ENCODE measurements around the gene SCUBE1.

SCUBE1 gene

GRCh38 chr22:43182726-43183125 lies 160.4 kb downstream of the SCUBE1 start:
- Histone ChIP-seq H3K4me2 (ENCODE audit: low read length) (no peak overlapping the region), H3K9ac (ENCODE audit: low read length) (no peak overlapping the region), H3K79me2 (ENCODE audit: insufficient read depth, low read length) (peaks cover 10% of the 10 kb centered on the region), H3K9me2 (ENCODE audit: low read depth, low read length) (no peaks in the 10 kb centered on the region), H2AFZ (ENCODE audit: low read length) (no peak overlapping the region), H3F3A (ENCODE audit: insufficient read depth, low read length) (no peaks in the 10 kb centered on the region), H3K36me3 (ENCODE audit: insufficient read depth, low read length) (peaks cover 65% of the 10 kb centered on the region), H3K9me3 (ENCODE audit: low read length) (no peaks in the 10 kb centered on the region), H4K20me1 (ENCODE audit: insufficient read depth, low read length) (no peaks in the 10 kb centered on the region), H3K27me3 (ENCODE audit: insufficient read depth, low read length) (no peaks in the 10 kb centered on the region), H3K4me1 (ENCODE audit: insufficient read depth, low read length, severe bottlenecking) (peaks cover 9% of the 10 kb centered on the region), H3K27ac (ENCODE audit: low read depth, low read length, poor library complexity, severe bottlenecking) (no peak overlapping the region), H3K4me3 (ENCODE audit: low read depth, low read length, poor library complexity, severe bottlenecking) (no peak overlapping the region)
- TF ChIP-seq CTCF (IDR thresholded peaks at IDR 0.05; ENCODE audit: low read length) (no peak), EZH2 (IDR thresholded peaks at IDR 0.05; ENCODE audit: borderline replicate concordance, low read length) (no peak)

DNA sequence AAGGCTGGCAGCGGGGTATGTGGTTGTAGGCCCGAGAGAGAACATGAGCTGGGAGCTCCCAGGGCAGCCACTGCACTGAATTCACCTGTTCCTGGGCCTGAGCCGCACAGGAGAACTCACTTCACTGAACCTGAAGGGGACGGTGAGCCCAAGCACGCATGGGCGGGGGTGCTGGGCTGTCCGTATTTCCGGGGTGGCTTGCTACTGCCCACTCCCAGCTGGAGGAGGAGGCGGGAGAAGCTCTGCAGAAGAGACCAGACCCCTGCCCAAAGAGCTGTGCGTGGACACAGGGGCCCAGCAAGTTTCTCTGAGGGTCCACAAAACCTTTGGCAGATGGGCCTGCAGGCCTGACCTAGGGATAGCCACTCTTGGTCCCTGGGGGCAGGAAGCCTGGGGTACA lies 161.1 kb downstream of the SCUBE1 start:
- Histone ChIP-seq H2AFZ (ENCODE audit: low read length) (no peak overlapping the region), H3F3A (ENCODE audit: insufficient read depth, low read length) (no peaks in the 10 kb centered on the region), H3K4me3 (ENCODE audit: low read depth, low read length, poor library complexity, severe bottlenecking) (no peak overlapping the region), H3K27me3 (ENCODE audit: insufficient read depth, low read length) (no peaks in the 10 kb centered on the region), H3K4me1 (ENCODE audit: insufficient read depth, low read length, severe bottlenecking) (peaks cover 8% of the 10 kb centered on the region), H3K36me3 (ENCODE audit: insufficient read depth, low read length) (peaks cover 70% of the 10 kb centered on the region), H3K79me2 (ENCODE audit: insufficient read depth, low read length) (peaks cover 10% of the 10 kb centered on the region), H3K9me2 (ENCODE audit: low read depth, low read length) (no peaks in the 10 kb centered on the region), H3K9ac (ENCODE audit: low read length) (no peak overlapping the region), H3K9me3 (ENCODE audit: low read length) (no peaks in the 10 kb centered on the region), H4K20me1 (ENCODE audit: insufficient read depth, low read length) (no peaks in the 10 kb centered on the region), H3K4me2 (ENCODE audit: low read length) (no peak overlapping the region), H3K27ac (ENCODE audit: low read depth, low read length, poor library complexity, severe bottlenecking) (no peak overlapping the region)
- TF ChIP-seq CTCF (IDR thresholded peaks at IDR 0.05; ENCODE audit: low read length) (no peak), EZH2 (IDR thresholded peaks at IDR 0.05; ENCODE audit: borderline replicate concordance, low read length) (no peak)

- Histone ChIP-seq H3F3A (ENCODE audit: insufficient read depth, low read length) (no peaks in the 10 kb centered on the region), H3K4me3 (ENCODE audit: low read depth, low read length, poor library complexity, severe bottlenecking) (no peak overlapping the region), H3K27ac (ENCODE audit: low read depth, low read length, poor library complexity, severe bottlenecking) (no peak overlapping the region), H2AFZ (ENCODE audit: low read length) (no peak overlapping the region), H3K36me3 (ENCODE audit: insufficient read depth, low read length) (peaks cover 75% of the 10 kb centered on the region), H3K9me3 (ENCODE audit: low read length) (no peaks in the 10 kb centered on the region), H4K20me1 (ENCODE audit: insufficient read depth, low read length) (no peaks in the 10 kb centered on the region), H3K9me2 (ENCODE audit: low read depth, low read length) (no peaks in the 10 kb centered on the region), H3K9ac (ENCODE audit: low read length) (no peak overlapping the region), H3K4me1 (ENCODE audit: insufficient read depth, low read length, severe bottlenecking) (peaks cover 8% of the 10 kb centered on the region), H3K4me2 (ENCODE audit: low read length) (no peak overlapping the region), H3K27me3 (ENCODE audit: insufficient read depth, low read length) (no peaks in the 10 kb centered on the region), H3K79me2 (ENCODE audit: insufficient read depth, low read length) (peaks cover 10% of the 10 kb centered on the region)
- no peak for TF ChIP-seq CTCF (IDR thresholded peaks at IDR 0.05; ENCODE audit: low read length)
- TF ChIP-seq EZH2 (IDR thresholded peaks at IDR 0.05; ENCODE audit: borderline replicate concordance, low read length): no peak
These were observed 161.7 kb downstream of the SCUBE1 start for GRCh38 chr22:43181321-43182076.

Data from OCI-LY1 (cell line).